Measurements from ENCODE around the gene SNAI3. TPM values are rescaled to one million over a fixed set of nuclear protein-coding genes. Genes with fewer than 3 reads are reported as not detected.

SNAI3 gene
- total and polyA plus RNA-seq, 9 of the 15 experiments (the other 6 are each of a cell fraction or from before 2014, with no cell fraction given), result 0.04 to 4.1 (median 0.80) TPM; not detected in 1

GRCh38 chr16:88705076-88705684 is 18.9 kb upstream of the SNAI3 start:
- Histone ChIP-seq H3K36me3 (ENCODE audit: control insufficient read depth, insufficient read depth, low read length) (peaks cover 58% of the 10 kb centered on the region; the same call in 2 of the 3 replicates), H3K9ac (ENCODE audit: insufficient read depth in 1 of 2, low read depth in 2 of 2, low read length in 2 of 2) (peak overlapping the region; percentile 86 to 99), H3K27ac (ENCODE audit: extremely low read depth, low read depth, low read length) (peak overlapping the region; percentile 70), H2AFZ (ENCODE audit: low read depth, low read length) (0 out of 2 replicates have a peak overlapping the region, but pooled peaks have one; percentile 1), H3K4me2 (ENCODE audit: insufficient read depth, low read length) (peak overlapping the region; percentile 90), H3K4me3 (peak overlapping the region; percentile 98), H3K27me3 (ENCODE audit: control insufficient read depth in 2 of 2, insufficient read depth in 2 of 2, low read length in 2 of 2) (no peaks in the 10 kb centered on the region), H3K79me2 (ENCODE audit: control insufficient read depth, insufficient read depth, low read length) (peaks cover 85% of the 10 kb centered on the region), H4K20me1 (replicated peaks; ENCODE audit: control insufficient read depth, insufficient read depth, low read length) (peaks cover 11% of the 10 kb centered on the region; the same call in 1 of the 2 replicates), H3K4me1 (replicated peaks in 1 of 2; ENCODE audit: control insufficient read depth in 2 of 2, insufficient read depth in 2 of 2, low read length in 2 of 2) (peaks cover 16 to 79% of the 10 kb centered on the region in 2 experiments), H3K9me3 (replicated peaks; ENCODE audit: control insufficient read depth, insufficient read depth, low read depth, low read length) (no peaks in the 10 kb centered on the region), H3K9me1 (ENCODE audit: control insufficient read depth, insufficient read depth, low read length) (peaks cover 3% of the 10 kb centered on the region)
- DNase-seq (ENCODE audit: extremely low read depth in 1 of 4, low spot score in 3 of 4) (peak in 1 of 4 experiments; percentile 52), ATAC-seq (peak; percentile 2; the same call in 1 of the 3 replicates), FAIRE-seq (peak; percentile 79)
- intact Hi-C loops (cut with micrococcal nuclease) (loop anchor here (5.0 kb wide), 1 partner anchor 43 kb away; the partner anchor contains the start of gene MVD), in situ Hi-C loops (cut with MboI) (no loop called here)
- TSS peak; percentile 72 for BruUV-seq (replicated peaks)
- CTCF ChIA-PET (ENCODE audit: low intra/inter-chr PET ratio), result no interaction called here
- POLR2A ChIA-PET, result interaction anchor here (0.6 to 2.2 kb wide), 8 partner anchors 9 to 79 kb away, joined by 3 to 12 read pairs (median 3); no protein-coding TSS in a partner anchor
- 18% methylated on average over 9 of the region's 9 CpGs for WGBS (ENCODE audit: insufficient coverage, low coverage, missing lambda C conversion rate)
- TF ChIP-seq KDM4B (IDR thresholded peaks at IDR 0.05; ENCODE audit: borderline replicate concordance in 2 of 2, low read depth in 1 of 2) (no peak), SIN3A (IDR thresholded peaks at IDR 0.05; ENCODE audit: borderline replicate concordance in 2 of 2, control insufficient read depth in 1 of 2, low read depth in 2 of 2, low read length in 2 of 2) (0 out of 4 replicates have a peak, but pooled peaks of 1 of the 2 experiments have one; percentile 9)

Data from K562 (cell line).